ENCODE measurements around the gene DENND4A.
A peak's percentile ranks its signal among the peaks of the same experiment; 100 is the strongest.
"Not testable (repeated sequence)": the region's sequence is repeated elsewhere in the genome, so short reads cannot be mapped to it uniquely, and the experiment has no call there.

The DENND4A gene

GRCh38 chr15:65787260-65787659 lies 4.8 kb downstream of the DENND4A start:
- no peak for DNase-seq

- no peak for DNase-seq
Measured at GRCh38 chr15:65785151-65785550, 6.9 kb downstream of the DENND4A start.

- DNase-seq: no peak
Measured at GRCh38 chr15:65783872-65784271, 8.2 kb downstream of the DENND4A start.

GRCh38 chr15:65782096-65782495 lies 10.0 kb downstream of the DENND4A start:
- DNase-seq: no peak

DNA sequence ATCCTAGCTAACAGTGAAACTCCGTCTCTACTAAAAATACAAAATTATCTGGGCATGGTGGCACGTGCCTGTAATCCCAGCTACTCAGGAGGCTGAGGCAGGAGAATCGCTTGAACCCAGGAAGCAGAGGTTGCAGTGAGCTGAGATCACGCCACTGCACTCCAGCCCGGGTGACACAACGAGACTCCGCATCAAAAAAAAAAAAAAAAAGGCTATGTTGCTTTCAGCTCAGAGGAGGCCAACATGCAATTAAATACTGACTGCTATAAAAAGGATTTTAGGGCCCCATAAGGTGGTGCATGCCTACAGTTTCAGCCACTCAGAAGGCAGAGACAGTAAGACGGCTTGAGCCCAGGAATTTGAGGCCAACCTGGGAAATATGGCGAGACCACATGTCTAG lies 13.4 kb downstream of the DENND4A start:
- DNase-seq: not testable (repeated sequence)

DNA sequence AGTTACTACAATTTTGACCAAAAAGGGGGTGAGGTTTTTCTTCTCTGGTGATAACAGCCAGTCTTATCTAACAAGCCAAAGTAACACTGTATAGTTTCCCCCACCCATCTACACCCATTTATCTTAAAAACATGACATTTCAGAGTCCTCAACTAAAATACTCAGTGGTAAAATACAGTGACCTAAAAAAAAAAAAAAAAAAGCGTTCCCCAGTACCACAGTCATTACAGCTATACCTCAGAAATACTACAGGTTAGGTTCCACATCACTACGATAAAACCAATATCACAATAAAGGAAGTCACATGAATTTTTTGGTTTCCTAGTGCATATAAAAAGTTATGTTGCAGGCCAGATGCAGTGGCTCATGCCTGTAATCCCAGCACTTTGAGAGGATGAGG lies 13.8 kb downstream of the DENND4A start:
- no peak for DNase-seq

- no peak for DNase-seq
Measured at GRCh38 chr15:65777843-65778242, 14.2 kb downstream of the DENND4A start.

DNA sequence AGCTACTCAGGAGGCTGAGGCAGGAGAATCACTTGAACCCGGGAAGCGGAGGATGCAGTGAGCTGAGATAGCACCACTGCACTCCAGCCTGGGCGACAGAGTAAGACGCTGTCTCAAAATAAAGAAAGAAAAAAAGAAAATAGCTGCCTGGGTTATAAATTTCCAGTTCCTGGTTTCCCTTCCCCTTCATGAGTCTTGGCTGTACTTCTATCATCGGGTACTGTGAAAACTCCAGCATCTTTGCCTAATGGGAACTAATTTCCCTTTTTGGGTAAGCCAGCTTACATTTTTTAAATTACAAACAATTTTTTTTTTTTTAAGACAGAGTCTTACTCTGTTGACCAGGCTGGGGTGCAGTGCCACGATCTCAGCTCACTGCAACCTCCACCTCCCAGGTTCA lies 15.0 kb downstream of the DENND4A start:
- DNase-seq: no peak

DNA sequence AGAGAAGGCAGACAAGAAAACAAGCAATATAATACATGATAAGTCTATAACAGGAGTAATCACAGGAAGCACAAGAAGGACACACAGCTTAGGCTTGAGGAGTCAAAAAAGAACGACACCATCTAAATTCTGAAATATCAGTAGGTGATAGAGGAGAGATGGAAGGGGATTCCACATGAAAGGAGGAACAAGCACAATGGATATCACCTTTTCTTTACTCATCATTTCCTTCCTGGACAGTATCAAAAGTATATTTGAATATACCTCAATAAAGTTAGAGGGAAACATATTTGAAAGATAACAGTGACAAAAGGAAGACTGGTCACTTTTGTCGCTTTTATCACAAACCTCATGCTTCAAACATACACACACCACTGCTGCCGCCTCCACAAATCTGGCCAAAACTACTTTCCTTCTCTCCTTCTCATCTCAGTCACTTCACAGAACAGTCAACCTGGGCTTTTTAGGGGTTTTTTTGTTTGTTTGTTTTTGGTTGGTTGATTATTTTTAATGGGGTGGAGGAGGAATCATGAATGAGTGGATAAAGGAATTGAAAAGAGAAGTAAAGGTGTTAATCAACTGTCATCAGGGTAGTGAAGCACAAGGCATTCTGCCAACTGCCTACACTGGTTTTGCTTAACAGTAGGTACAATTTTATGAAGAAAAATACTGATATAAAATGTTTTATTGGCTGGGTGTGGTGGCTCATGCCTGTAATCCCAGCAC lies 18.5 kb downstream of the DENND4A start:
- no peak for DNase-seq

- DNase-seq: no peak
Measured at GRCh38 chr15:65772930-65773329, 19.2 kb downstream of the DENND4A start.

- DNase-seq: no peak
Measured at GRCh38 chr15:65771870-65772269, 20.2 kb downstream of the DENND4A start.

DNA sequence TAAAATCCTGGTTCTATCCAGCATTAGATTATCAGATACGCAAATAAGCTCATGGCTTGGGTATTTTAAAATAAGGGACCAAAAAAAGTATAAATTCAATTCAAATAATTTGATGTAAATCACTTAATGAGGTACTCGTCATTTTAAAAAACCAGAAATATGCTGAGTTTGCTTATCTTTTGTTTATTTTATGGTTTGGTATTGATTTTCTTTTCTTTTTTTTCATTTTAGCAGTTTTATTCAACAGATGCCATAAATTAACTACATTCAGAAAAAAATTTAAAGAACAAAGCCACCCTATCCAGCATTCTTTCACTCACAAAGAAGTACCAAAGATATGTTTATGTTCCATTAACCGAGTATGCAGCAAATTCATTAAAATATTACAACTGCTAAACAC lies 22.6 kb downstream of the DENND4A start:
- no peak for DNase-seq

- no peak for DNase-seq
Measured at GRCh38 chr15:65767895-65768294, 24.2 kb downstream of the DENND4A start.

DNA sequence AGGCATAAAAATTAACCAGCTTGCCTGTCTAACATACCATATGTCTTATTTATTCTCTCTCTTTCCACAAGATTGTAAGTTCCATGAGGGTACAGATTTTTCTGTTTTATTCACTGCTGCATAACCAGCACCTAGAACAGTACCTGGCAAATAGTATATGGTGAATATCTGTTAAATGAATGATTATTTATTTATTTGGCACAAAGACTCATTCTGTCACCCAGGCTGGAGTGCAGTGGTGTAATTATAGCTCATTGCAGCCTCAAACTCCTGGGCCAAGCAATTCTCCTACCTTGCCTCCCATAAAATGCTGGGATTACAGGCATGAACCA lies 24.9 kb downstream of the DENND4A start:
- DNase-seq: no peak

DNA sequence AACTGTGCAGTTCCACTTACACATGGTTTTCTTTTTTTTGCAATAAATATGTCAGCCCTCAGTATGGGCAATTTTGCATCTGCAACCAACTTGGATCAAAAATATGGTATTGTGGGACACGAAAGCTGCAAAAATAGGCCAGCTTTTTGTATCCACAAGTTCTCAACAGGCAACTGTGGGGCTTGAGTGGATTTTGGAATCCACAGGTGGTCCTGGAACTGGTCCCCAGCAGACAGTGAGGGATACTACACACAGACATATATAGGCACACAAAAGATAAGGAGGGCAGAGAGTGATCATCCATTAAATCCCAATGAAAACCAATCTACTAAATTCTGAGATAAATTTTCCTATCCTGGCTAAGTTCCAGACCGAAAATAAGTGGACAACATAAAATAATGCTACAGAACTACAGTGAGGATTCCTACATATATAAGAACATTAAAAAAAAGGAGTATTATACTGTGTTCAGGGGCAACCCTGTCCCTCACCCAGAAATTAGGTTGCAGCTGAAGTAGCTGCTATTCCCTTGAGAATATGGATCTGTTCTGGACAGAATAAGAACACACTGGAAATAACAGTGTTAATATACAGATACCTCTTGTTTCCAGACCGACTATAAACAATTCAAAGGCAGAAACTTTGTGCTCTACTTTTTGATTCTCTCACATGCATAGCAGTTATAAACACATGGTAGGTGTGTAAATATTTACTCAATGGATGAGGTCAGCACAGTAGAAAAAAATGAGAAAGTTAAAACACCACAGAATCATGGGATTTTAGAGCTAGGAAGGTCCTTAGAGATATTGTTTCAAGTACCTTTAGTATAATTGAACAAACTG lies 25.4 kb downstream of the DENND4A start:
- peak; percentile 10 to 28 for DNase-seq

DNA sequence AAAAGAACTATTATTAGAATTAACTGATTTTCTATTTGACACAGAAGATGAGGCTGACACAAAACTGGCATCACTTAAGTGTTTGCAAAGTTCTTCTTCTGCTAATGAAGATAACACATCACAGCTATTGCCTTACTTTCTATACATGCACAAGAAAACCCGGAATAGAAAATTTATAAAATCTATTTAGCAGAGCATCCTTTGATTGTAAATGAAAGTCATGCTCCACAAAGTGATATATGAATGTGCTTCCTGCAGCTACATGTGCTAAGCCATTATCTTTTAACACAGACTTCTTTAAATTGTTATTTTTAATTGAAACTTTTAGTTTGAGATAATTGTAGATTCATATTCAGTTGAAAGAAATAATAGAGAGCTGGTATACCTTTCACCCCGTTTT lies 27.0 kb downstream of the DENND4A start:
- no peak for DNase-seq

DNA sequence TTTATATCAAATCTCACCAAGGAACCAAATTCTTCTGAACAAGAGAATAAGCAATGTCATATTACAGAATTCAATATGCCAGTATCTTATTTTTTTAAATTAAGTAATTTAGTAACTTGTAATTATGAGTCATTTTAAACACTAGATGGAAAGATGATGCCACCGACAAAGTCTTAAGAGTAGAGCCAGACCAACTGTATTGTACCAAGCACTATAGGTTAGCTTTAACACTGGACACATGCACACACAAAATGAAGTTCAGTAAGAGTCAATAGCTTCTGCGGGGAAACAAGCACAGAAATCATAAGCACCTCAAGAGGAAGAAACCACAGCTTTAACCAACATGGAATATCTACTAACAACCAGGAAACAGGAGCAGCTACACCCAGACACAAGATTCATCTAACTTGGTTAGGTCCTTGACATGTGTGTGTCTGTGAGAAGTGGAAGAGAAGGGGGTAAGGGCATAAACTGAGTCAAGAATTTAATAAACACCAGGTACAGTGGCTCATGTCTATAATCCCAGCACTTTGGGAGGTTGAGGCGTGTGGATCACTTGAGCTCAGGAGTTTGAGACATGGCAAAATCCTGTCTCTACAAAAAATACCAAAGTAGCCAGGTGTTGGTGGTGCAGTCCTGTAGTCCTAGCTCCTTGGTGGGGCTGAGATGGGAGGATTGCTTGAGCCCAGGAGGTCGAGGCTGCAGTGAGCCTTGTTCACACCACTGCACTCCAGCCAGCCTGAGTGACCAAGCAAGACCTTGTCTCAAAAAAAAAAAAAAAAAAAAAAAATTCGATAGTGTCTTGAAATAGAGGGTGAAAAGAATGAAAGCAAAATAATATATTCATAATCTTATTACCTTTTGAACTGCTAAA lies 28.9 kb downstream of the DENND4A start:
- no peak for DNase-seq

DNA sequence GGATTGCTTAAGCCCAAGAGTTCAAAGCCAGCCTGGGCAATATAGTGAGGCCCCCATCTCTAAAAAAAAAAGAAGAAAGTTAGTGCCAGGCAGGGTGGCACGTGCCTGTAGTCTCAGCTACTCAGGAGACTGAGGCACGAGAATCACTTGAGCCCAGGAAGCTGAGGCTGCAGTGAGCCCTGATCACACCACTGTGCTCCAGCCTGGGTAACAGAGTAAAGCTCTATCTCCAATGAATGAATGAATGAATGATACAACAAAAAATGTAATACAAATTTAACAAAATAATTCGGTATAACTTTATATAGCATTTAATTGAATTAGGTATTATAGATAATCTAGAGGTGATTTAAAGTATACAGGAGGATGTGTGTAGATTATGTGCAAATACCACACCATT lies 29.7 kb downstream of the DENND4A start:
- no peak for DNase-seq

DNA sequence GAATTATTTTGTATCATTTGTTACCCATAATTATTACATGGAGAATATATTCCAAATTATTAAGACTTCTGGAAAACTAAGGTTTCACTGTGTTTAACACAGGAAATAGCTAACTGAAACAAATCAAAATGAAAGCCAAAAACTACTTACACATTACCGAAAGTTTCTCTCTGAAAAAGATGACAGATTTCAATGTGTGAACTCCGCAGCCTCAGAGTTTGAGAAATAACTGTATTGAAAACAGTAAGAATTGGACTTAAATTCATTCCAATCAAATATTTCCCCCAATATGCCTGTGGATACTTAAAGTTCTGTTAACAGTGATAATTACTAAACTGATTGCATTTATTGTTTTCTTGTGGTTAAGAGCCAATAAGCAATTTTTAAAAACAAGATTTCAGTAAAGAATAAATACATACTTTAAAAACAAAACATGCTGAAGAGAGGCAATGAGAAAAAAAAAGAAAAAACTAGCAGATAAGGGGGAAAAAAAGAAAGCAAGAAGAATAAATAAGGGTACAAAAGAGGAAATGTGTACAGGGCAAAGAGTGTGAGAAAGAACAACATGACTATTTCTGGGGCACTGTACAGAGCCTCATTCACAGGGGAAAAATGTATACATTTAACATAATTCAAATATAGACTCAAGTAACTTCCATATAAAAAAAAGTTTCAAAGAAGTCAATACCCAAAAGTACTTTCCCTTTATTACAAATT lies 30.7 kb downstream of the DENND4A start:
- no peak for DNase-seq

DNA sequence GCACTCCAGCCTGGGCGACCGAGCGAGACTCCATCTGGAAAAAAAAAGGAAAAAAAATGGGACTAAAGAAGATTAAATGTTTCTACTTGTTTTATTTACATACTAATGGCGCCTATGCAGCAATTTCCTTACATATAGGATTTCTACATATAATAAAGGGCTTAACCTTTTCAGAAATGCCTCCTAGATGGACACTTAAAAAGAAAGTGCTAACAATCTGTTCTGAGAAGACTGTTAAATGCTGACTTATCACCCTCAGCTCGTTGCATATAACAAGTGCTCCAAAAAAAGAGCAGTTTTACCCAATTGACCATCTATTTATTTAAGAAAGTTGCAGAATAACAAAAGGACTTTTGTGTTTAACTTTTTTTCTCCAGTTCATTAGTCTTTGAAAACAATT lies 32.7 kb downstream of the DENND4A start:
- DNase-seq: no peak

- no peak for DNase-seq
Measured at GRCh38 chr15:65758242-65758641, 33.9 kb downstream of the DENND4A start.

GRCh38 chr15:65757256-65757655 lies 34.8 kb downstream of the DENND4A start:
- DNase-seq: no peak

DNA sequence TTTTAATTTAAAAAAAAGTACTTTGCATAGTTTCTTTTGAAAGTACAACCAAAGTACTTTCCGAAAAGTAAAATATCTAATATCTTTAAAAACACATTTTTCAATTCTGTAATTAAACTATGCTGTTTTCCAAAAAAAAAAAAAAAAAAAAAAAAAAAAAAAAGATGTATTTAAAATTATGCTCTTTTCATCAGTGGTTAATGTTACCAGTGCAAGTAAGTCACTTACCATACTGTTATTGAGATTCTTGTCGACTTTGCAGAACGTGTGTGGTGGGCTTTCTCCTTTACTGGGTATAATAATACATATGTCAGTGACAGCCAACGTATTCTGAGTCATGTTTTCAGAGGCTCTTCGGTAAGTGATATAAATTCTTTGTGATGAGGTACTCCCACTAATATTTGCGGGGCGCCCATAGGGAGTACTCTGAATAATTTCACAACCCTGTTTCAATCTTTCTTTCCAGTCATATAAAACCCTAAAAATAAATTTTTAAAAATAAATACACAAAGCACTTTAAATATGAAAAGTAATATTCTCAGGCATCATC lies 39.9 kb downstream of the DENND4A start:
- DNase-seq: no peak

All from SHP77 (cell line).